H1 (cell line): ENCODE data around the gene DYNLT1. TPM values are rescaled to one million over a fixed set of nuclear protein-coding genes. Genes with fewer than 3 reads are reported as not detected.
A peak's percentile ranks its signal among the peaks of the same experiment; 100 is the strongest.

Source experiments
- CTCF ChIA-PET: fragments of 300-600 bp; sonication (Branson Sonifier 250); formaldehyde crosslinking; loops from one replicate; lab custom pipeline; 2021; ENCODE audit not compliant: partially characterized antibody; lab: Charles Lee
- POLR2A ChIA-PET: fragments of 300-600 bp; sonication (Branson Sonifier 250); formaldehyde crosslinking; loops from one replicate; lab custom pipeline; 2021; ENCODE audit warnings: inconsistent platforms; ENCODE audit not compliant: partially characterized antibody; lab: Charles Lee
- DNase-seq, 2 experiments: peaks; one replicate each; pipeline versions ENCODE4 v3.0.0 to v3.0.0-alpha.2; 2010 to 2022; ENCODE audit warnings: low spot score in 2 of 2, low read depth in 1 of 2, mixed read lengths in 1 of 2
- FAIRE-seq: peaks from 2 replicates; lab custom pipeline; 2011; peaks lifted over from hg19 to GRCh38; lab: Jason Lieb, UNC
- H2AFZ ChIP-seq: 2 replicates; pipeline ENCODE4 v1.8.1; 2012; ENCODE audit warnings: low read length, inconsistent platforms
- H2AK5ac ChIP-seq: 2 replicates; pipeline ENCODE4 v1.6.1; 2013; ENCODE audit warnings: low read depth, low read length
- H2BK120ac ChIP-seq: replicated peaks from 2 replicates; pipeline ENCODE3; 2013; ENCODE audit warnings: low read depth, low read length, inconsistent platforms
- H2BK12ac ChIP-seq: 2 replicates; pipeline ENCODE4 v1.6.1; 2013; ENCODE audit warnings: low read depth, low read length
- H2BK15ac ChIP-seq: 2 replicates; pipeline ENCODE4 v1.6.1; 2013; ENCODE audit warnings: low read length
- H2BK20ac ChIP-seq: 2 replicates; pipeline ENCODE4 v1.6.1; 2013; ENCODE audit warnings: low read length
- H2BK5ac ChIP-seq: 2 replicates; pipeline ENCODE4 v1.6.1; 2013; ENCODE audit warnings: low read depth, low read length
- H3K14ac ChIP-seq: 2 replicates; pipeline ENCODE4 v1.6.1; 2013; ENCODE audit warnings: inconsistent platforms; ENCODE audit not compliant: insufficient read length
- H3K18ac ChIP-seq: 2 replicates; pipeline ENCODE4 v1.6.1; 2013; ENCODE audit warnings: low read length; ENCODE audit errors: extremely low read depth
- H3K23ac ChIP-seq: 2 replicates; pipeline ENCODE4 v1.6.1; 2013; ENCODE audit warnings: inconsistent platforms; ENCODE audit not compliant: insufficient read length
- H3K23me2 ChIP-seq: 2 replicates; pipeline ENCODE4 v1.6.1; 2013; ENCODE audit warnings: low read depth, low read length
- H3K27ac ChIP-seq: 2 replicates; pipeline ENCODE4 v1.6.1; 2011; ENCODE audit warnings: low read depth, low read length, inconsistent platforms
- H3K27me3 ChIP-seq, 4 experiments: replicated peaks in 1 of 4; 1 replicate in 1 of 4; 2 replicates in 3 of 4; pipeline versions ENCODE4 v1.6.1 to v1.8.1; 2011 to 2013; ENCODE audit warnings: low read length in 3 of 4, mild to moderate bottlenecking in 3 of 4, inconsistent platforms in 2 of 4, mixed read lengths in 2 of 4, moderate library complexity in 1 of 4; ENCODE audit not compliant: control insufficient read depth in 3 of 4, insufficient read depth in 3 of 4; ENCODE audit errors: extremely low read depth in 1 of 4
- H3K36me3 ChIP-seq, 4 experiments: 2 replicates each; pipeline versions ENCODE4 v1.6.1 to v1.8.1; 2011 to 2013; ENCODE audit warnings: mild to moderate bottlenecking in 4 of 4, low read length in 3 of 4, moderate library complexity in 2 of 4, control low read depth in 1 of 4, inconsistent platforms in 1 of 4; ENCODE audit not compliant: insufficient read depth in 4 of 4, control insufficient read depth in 2 of 4
- H3K4ac ChIP-seq: replicated peaks from 2 replicates; pipeline ENCODE3; 2013; ENCODE audit warnings: low read length, low read depth, mixed read lengths, inconsistent platforms; ENCODE audit not compliant: insufficient read length
- H3K4me1 ChIP-seq, 4 experiments: replicated peaks in 1 of 4; 1 replicate in 1 of 4; 2 replicates in 3 of 4; pipeline versions ENCODE4 v1.6.1 to v1.8.1; 2011 to 2013; ENCODE audit warnings: low read length in 3 of 4, inconsistent platforms in 2 of 4, mixed read lengths in 1 of 4; ENCODE audit not compliant: insufficient read depth in 4 of 4, control insufficient read depth in 3 of 4
- H3K4me2 ChIP-seq, 2 experiments: 2 replicates each; pipeline versions ENCODE4 v1.6.1 to v1.8.1; 2011 to 2013; ENCODE audit warnings: low read depth in 2 of 2, low read length in 2 of 2, control low read depth in 1 of 2, inconsistent platforms in 1 of 2, mild to moderate bottlenecking in 1 of 2; ENCODE audit not compliant: insufficient read depth in 1 of 2
- H3K4me3 ChIP-seq, 4 experiments: fragments of 200-600, 300-600 bp in 1 of 4; sonication (generic), shearing (Covaris generic), sonication (Bioruptor Twin) in 1 of 4; 2 replicates each; pipeline versions ENCODE4 v1.5.1 to v1.8.1; 2011 to 2016; ENCODE audit warnings: low read length in 4 of 4, low read depth in 3 of 4, control low read depth in 2 of 4, inconsistent platforms in 2 of 4, mild to moderate bottlenecking in 2 of 4, mixed read lengths in 1 of 4, moderate library complexity in 1 of 4; ENCODE audit not compliant: insufficient read depth in 2 of 4; ENCODE audit errors: extremely low read depth in 1 of 4
- H3K56ac ChIP-seq: replicated peaks from 2 replicates; pipeline ENCODE3; 2013; ENCODE audit warnings: low read depth, mild to moderate bottlenecking, mixed read lengths, low read length, inconsistent platforms; ENCODE audit not compliant: insufficient read length
- H3K79me1 ChIP-seq: 2 replicates; pipeline ENCODE4 v1.6.1; 2013; ENCODE audit warnings: low read depth, low read length, control low read depth
- H3K79me2 ChIP-seq, 2 experiments: 2 replicates each; pipeline versions ENCODE4 v1.6.1 to v1.8.1; 2012 to 2013; ENCODE audit warnings: low read length in 2 of 2, mild to moderate bottlenecking in 2 of 2, inconsistent platforms in 1 of 2; ENCODE audit not compliant: insufficient read depth in 2 of 2, control insufficient read depth in 1 of 2
- H3K9ac ChIP-seq, 4 experiments: replicated peaks in 1 of 4; 1 replicate in 1 of 4; 2 replicates in 3 of 4; pipeline versions ENCODE4 v1.6.1 to v1.8.1; 2011 to 2013; ENCODE audit warnings: low read depth in 3 of 4, low read length in 3 of 4, control low read depth in 2 of 4, mild to moderate bottlenecking in 2 of 4, moderate library complexity in 2 of 4, inconsistent platforms in 1 of 4; ENCODE audit errors: extremely low read depth in 1 of 4
- H3K9me3 ChIP-seq, 2 experiments: 2 replicates each; pipeline versions ENCODE4 v1.6.1 to v1.8.1; 2012 to 2013; ENCODE audit warnings: mild to moderate bottlenecking in 2 of 2, moderate library complexity in 2 of 2, control low read depth in 1 of 2, inconsistent platforms in 1 of 2, low read depth in 1 of 2, low read length in 1 of 2, mixed read lengths in 1 of 2; ENCODE audit not compliant: insufficient read depth in 2 of 2
- H4K20me1 ChIP-seq, 2 experiments: replicated peaks in 1 of 2; 2 replicates each; pipeline versions ENCODE3 to v1.8.1; 2011 to 2013; ENCODE audit warnings: inconsistent platforms in 2 of 2, low read length in 2 of 2, mild to moderate bottlenecking in 1 of 2; ENCODE audit not compliant: insufficient read depth in 2 of 2, control insufficient read depth in 1 of 2
- H4K5ac ChIP-seq: 2 replicates; pipeline ENCODE4 v1.6.1; 2013; ENCODE audit warnings: low read length, low read depth, mixed read lengths, inconsistent platforms; ENCODE audit not compliant: insufficient read length
- H4K8ac ChIP-seq: 2 replicates; pipeline ENCODE4 v1.8.0; 2013; ENCODE audit warnings: mild to moderate bottlenecking, moderate library complexity, low read length, inconsistent platforms; ENCODE audit not compliant: insufficient read depth; ENCODE audit errors: extremely low read depth
- H4K91ac ChIP-seq: replicated peaks from 2 replicates; pipeline ENCODE3; 2013; ENCODE audit warnings: low read length, mixed read lengths, inconsistent platforms; ENCODE audit not compliant: insufficient read length
- BRCA1 ChIP-seq: IDR thresholded peaks from 2 replicates; pipeline ENCODE4 v1.6.1; 2012; ENCODE audit warnings: low read depth, low read length, improper control_type of control experiment
- MAX ChIP-seq: IDR thresholded peaks from 2 replicates; pipeline ENCODE4 v1.6.1; 2012; ENCODE audit warnings: inconsistent platforms
- RAD21 ChIP-seq, 2 experiments: IDR thresholded peaks in 1 of 2; conservative IDR thresholded peaks in 1 of 2; 2 replicates each; pipeline ENCODE4 v1.6.1; 2011; ENCODE audit warnings: low read depth in 2 of 2, low read length in 2 of 2, improper control_type of control experiment in 1 of 2, inconsistent platforms in 1 of 2, mild to moderate bottlenecking in 1 of 2, moderate library complexity in 1 of 2
- RXRA ChIP-seq: IDR thresholded peaks from 2 replicates; pipeline ENCODE4 v1.6.1; 2011; ENCODE audit warnings: low read depth, mild to moderate bottlenecking, low read length, moderate library complexity; ENCODE audit not compliant: insufficient read depth
- TCF12 ChIP-seq: IDR thresholded peaks from 2 replicates; pipeline ENCODE4 v1.6.1; 2011; ENCODE audit warnings: low read depth, mild to moderate bottlenecking, low read length
- ZNF274 ChIP-seq: IDR thresholded peaks from 2 replicates; pipeline ENCODE4 v1.7.0; 2012; ENCODE audit warnings: low read length, borderline replicate concordance; ENCODE audit errors: extremely low read depth
- WGBS, 2 experiments: shearing (Covaris generic) in 1 of 2; methylation state at CpG; one replicate each; pipeline versions ENCODE4 v1.1.6 to v1.1.7; 2013 to 2015; ENCODE audit warnings: low lambda C conversion rate in 2 of 2, mixed read lengths in 2 of 2, inconsistent platforms in 1 of 2, low coverage in 1 of 2, missing lambda C conversion rate in 1 of 2; ENCODE audit not compliant: insufficient replicate concordance in 2 of 2, insufficient coverage in 1 of 2, insufficient read length in 1 of 2; ENCODE audit errors: extremely low coverage in 1 of 2, missing lambda C conversion rate in 1 of 2; 5-methylcytosine and 5-hydroxymethylcytosine counted together
- long read RNA-seq, 2 experiments: library from RNA in 1 of 2; library from capped mRNA in 1 of 2; stranded (forward); transcript quantifications; one replicate each; pipeline ENCODE4 v2.0.0, GENCODE V29; 2021; ENCODE audit warnings: inconsistent platforms in 1 of 2
- polyA minus RNA-seq, 3 experiments: library from RNA; depleted of rRNA, polyadenylated mRNA; stranded (reverse); fragments of >200 nt; gene quantifications; 1 replicate in 2 of 3; 2 replicates in 1 of 3; pipeline ENCODE4 v1.2.3, GENCODE V29; 2011
- polyA plus RNA-seq, 7 experiments: library from polyadenylated mRNA; depleted of rRNA in 3 of 7; stranded (reverse) in 5 of 7; unstranded in 2 of 7; fragments of >200 nt in 5 of 7; fragments of 200-250 nt in 2 of 7; gene quantifications; 1 replicate in 5 of 7; 2 replicates in 1 of 7; 4 replicates in 1 of 7; pipeline versions ENCODE4 v1.2.1 to v1.2.3, GENCODE V29; 2011 to 2013; ENCODE audit warnings: missing spikeins in 2 of 7, mixed read lengths in 2 of 7
- total RNA-seq: library from RNA; stranded (reverse); fragmentation: NEBNext Ultra II Directional; extraction: Animal tissue kit (Norgen Biotek cat#: 25700); gene quantifications from 2 replicates; pipeline ENCODE4 v1.2.1, GENCODE V29; 2021

The DYNLT1 gene
- 109 and 119 TPM in 2 replicates for total RNA-seq
- 148 and 245 TPM in 2 replicates for polyA plus RNA-seq (2011; rRNA removed)
- 164 TPM for polyA plus RNA-seq (2011; cell fraction: cytosol; rRNA removed)
- polyA plus RNA-seq (2011; cell fraction: nucleus; rRNA removed): 78.1 TPM
- polyA plus RNA-seq (2012, experiment 1 of 2): 140 to 180 TPM (median 156 TPM) in 4 replicates
- polyA plus RNA-seq (2012, experiment 2 of 2): 183 TPM
- polyA plus RNA-seq (2013, experiment 1 of 2): 117 TPM
- 115 TPM for polyA plus RNA-seq (2013, experiment 2 of 2)
- 88.5 and 108 TPM in 2 replicates for polyA minus RNA-seq (2011; rRNA and poly(A)+ RNA removed)
- 26.3 TPM for polyA minus RNA-seq (2011; cell fraction: cytosol; rRNA and poly(A)+ RNA removed)
- 29.9 TPM for polyA minus RNA-seq (2011; cell fraction: nucleus; rRNA and poly(A)+ RNA removed)
- long read RNA-seq, experiment 1, transcript DYNLT1-203 (5 exons, 726 nt): major isoform, 57 of 72 reads
- long read RNA-seq, experiment 1, partial matches to known transcripts: 13 of 72 reads
- long read RNA-seq, experiment 1, other reads (novel, unspliced or antisense): 2 of 72 reads
- long read RNA-seq, experiment 2, transcript DYNLT1-203 (5 exons, 726 nt): major isoform, 15 of 30 reads
- long read RNA-seq, experiment 2, partial matches to known transcripts: 11 of 30 reads
- long read RNA-seq, experiment 2, other reads (novel, unspliced or antisense): 4 of 30 reads

GRCh38 chr6:158644231-158645063 is at the start of gene DYNLT1:
Gene DYNLT1, minus strand, starts transcription at chr6:158644743. Its CDS starts 35 bp downstream, at chr6:158644708.
- H3K4me1 ChIP-seq: peaks cover 0 to 7% (median 3%) of the 10 kb centered on the region in 4 experiments; a peak in 2 of 7 replicates
- no peak within 1 kb of the TSS for H4K91ac ChIP-seq
- peaks cover 10% of the 10 kb centered on the region; the same call in 1 of the 2 replicates for H3K79me1 ChIP-seq
- peak within 1 kb of the TSS; percentile 91 to 97 (median 95) for H3K4me3 ChIP-seq
- H3K18ac ChIP-seq: peak within 1 kb of the TSS; percentile 89
- no peak within 1 kb of the TSS; the same call in 1 of the 2 replicates for H2BK12ac ChIP-seq
- peak; percentile 80 to 99 for DNase-seq
- peak within 1 kb of the TSS; percentile 94; the same call in 1 of the 2 replicates for H2BK5ac ChIP-seq
- H3K27ac ChIP-seq: peak within 1 kb of the TSS; percentile 91
- no peak within 1 kb of the TSS for H2BK120ac ChIP-seq
- peak within 1 kb of the TSS; percentile 98; the same call in 1 of the 2 replicates for H4K8ac ChIP-seq
- H3K9ac ChIP-seq: peak within 1 kb of the TSS; percentile 88 to 98 (median 92)
- H3K4ac ChIP-seq: no peak within 1 kb of the TSS
- H3K27me3 ChIP-seq: peaks cover 0 to 4% (median 0%) of the 10 kb centered on the region in 4 experiments; a peak in 2 of 7 replicates
- peaks cover 3% of the 10 kb centered on the region for H3K23me2 ChIP-seq
- peak within 1 kb of the TSS; percentile 94 for H2AFZ ChIP-seq
- no peak within 1 kb of the TSS for H2BK15ac ChIP-seq
- ChIA-PET POLR2A (interaction anchor here (0.9 to 3.3 kb wide), 17 partner anchors 9 to 466 kb away, joined by 3 to 13 read pairs (median 4); no protein-coding TSS in a partner anchor), CTCF (interaction anchor here (1.0 to 4.6 kb wide), 5 partner anchors 16 to 490 kb away, joined by 3 to 30 read pairs (median 4); no protein-coding TSS in a partner anchor)
- H3K14ac ChIP-seq: no peak within 1 kb of the TSS
- no peaks in the 10 kb centered on the region for H3K9me3 ChIP-seq
- peak within 1 kb of the TSS; percentile 69 to 74 for H3K4me2 ChIP-seq
- no peaks in the 10 kb centered on the region for H3K36me3 ChIP-seq
- WGBS, 2 experiments: 0% methylated on average over 26 of the region's 81 CpGs; no CpG with 5 or more reads in 1 of the 2 experiments
- H3K56ac ChIP-seq: peak within 1 kb of the TSS; percentile 77
- H3K79me2 ChIP-seq: peaks cover 0 to 23% of the 10 kb centered on the region in 2 experiments; a peak in 2 of 4 replicates
- H3K23ac ChIP-seq: no peak within 1 kb of the TSS
- H4K5ac ChIP-seq: peak within 1 kb of the TSS; percentile 93
- FAIRE-seq: no peak
- H4K20me1 ChIP-seq: peaks cover 0 to 12% of the 10 kb centered on the region in 2 experiments
- H2AK5ac ChIP-seq: no peak within 1 kb of the TSS
- H2BK20ac ChIP-seq: no peak within 1 kb of the TSS
- TF ChIP-seq RXRA: 0 out of 2 replicates have a peak, but pooled peaks have one; percentile 19
- no peak for TF ChIP-seq TCF12
- no peak for TF ChIP-seq BRCA1
- TF ChIP-seq MAX: peak; percentile 39
- TF ChIP-seq ZNF274: no peak
- TF ChIP-seq RAD21 (IDR thresholded peaks at IDR 0.05 in 1 of 2, conservative IDR thresholded peaks at IDR 0.05 in 1 of 2; ENCODE audit: low read depth in 2 of 2, low read length in 2 of 2): no peak; a peak in 1 of 4 replicates
